ENCODE measurements around the gene TRMT61A. TPM values are rescaled to one million over a fixed set of nuclear protein-coding genes. Genes with fewer than 3 reads are reported as not detected.
"Not testable (repeated sequence)": the region's sequence is repeated elsewhere in the genome, so short reads cannot be mapped to it uniquely, and the experiment has no call there.

The TRMT61A gene
- total and polyA plus RNA-seq, 2 of the 13 experiments (the other 11 are each of a cell fraction or from before 2014, with no cell fraction given) = 6.5 to 13.6 TPM

DNA sequence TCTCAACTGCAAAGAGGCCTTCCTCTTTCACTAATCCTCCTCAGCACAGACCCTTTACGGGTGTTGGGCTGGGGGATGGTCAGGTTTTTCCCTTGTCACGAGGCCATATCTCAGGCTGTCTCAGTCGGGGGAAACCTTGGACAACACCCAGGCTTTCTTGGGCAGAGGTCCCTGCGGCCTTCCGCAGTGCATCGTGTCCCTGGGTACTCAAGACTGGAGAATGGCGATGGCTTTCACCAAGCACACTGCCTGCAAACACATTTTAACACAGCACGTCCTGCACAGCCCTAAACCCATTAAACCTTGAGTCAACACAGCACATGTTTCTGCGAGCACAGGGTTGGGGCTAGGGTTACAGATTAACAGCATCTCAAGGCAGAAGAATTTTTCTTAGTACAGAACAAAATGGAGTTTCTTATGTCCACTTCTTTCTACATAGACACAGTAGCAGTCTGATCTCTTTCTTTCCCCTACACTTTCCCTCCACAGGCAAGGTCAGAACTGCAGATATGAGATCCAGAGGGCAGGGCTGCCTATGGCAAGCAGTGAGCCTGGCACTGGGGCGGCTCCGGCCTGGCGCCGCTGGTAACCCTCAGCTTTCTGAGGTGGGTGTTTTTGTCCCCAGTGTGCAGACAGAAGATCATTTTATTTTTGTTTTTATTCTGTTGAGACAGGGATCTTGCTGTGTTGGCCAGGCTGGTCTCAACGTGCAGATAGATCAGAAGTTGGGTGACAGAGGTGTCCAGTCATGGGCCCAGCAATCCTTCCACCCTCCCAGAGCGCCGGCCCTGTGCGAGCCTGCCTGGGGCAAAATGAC, 3.4 kb upstream of the TRMT61A start:
- H4K20me1 ChIP-seq (ENCODE audit: insufficient read depth, low read length); H3K36me3 ChIP-seq (replicated peaks in 1 of 2; ENCODE audit: control insufficient read depth in 1 of 2, insufficient read depth in 2 of 2, low read length in 2 of 2); CTCF ChIA-PET (ENCODE audit: low intra/inter-chr PET ratio, low total read pairs); DNase-seq (ENCODE audit: low spot score); H2AFZ ChIP-seq (ENCODE audit: low read length); H3K9me3 ChIP-seq (ENCODE audit: low read length); BruUV-seq (replicated peaks); H3K27me3 ChIP-seq (ENCODE audit: control insufficient read depth in 1 of 2, insufficient read depth in 2 of 2, low read length in 2 of 2); in situ Hi-C loops (cut with HindIII; ENCODE audit: extremely low pct_ligation_motif_present, low pct_unique_long_range_greater_than_20kb); TF ChIP-seq MAZ (IDR thresholded peaks at IDR 0.05; ENCODE audit: borderline replicate concordance, low read depth, low read length): not testable (repeated sequence)
- intact Hi-C loops (cut with micrococcal nuclease; ENCODE audit: unreplicated experiment) = loop anchor here (2.0 kb wide), 1 partner anchor 17 kb away; no protein-coding TSS in a partner anchor
- H3K79me2 ChIP-seq (ENCODE audit: insufficient read depth, low read length) = peaks cover 28% of the 10 kb centered on the region
- ATAC-seq = peak; percentile 41
- POLR2A ChIA-PET = interaction anchor here (1.1 to 1.4 kb wide), 2 partner anchors 10 to 354 kb away, joined by 3 to 4 read pairs; no protein-coding TSS in a partner anchor
- H3K27ac ChIP-seq (ENCODE audit: extremely low read length, insufficient read depth, low read length) = peak overlapping the region; percentile 89
- peak; percentile 62 for FAIRE-seq
- peaks cover 65% of the 10 kb centered on the region for H3K4me1 ChIP-seq (ENCODE audit: insufficient read depth, low read length)
- H3K9ac ChIP-seq (ENCODE audit: insufficient read depth, low read depth, low read length) = peak overlapping the region; percentile 53
- peak overlapping the region; percentile 2 to 51 (median 43); a peak in 5 of 6 replicates for H3K4me3 ChIP-seq (replicated peaks in 1 of 3; ENCODE audit: insufficient read depth in 1 of 3, low read depth in 2 of 3, low read length in 3 of 3)
- 15% methylated on average over 14 of the region's 17 CpGs for WGBS (ENCODE audit: low lambda C conversion rate)
- peak overlapping the region; percentile 78 for H3K4me2 ChIP-seq (ENCODE audit: low read depth, low read length)
- TF ChIP-seq HOXA3 (CRISPR knock-in tag; IDR thresholded peaks at IDR 0.05) (peak; percentile 70; the same call in 1 of the 2 replicates), HNF4A (CRISPR knock-in tag; IDR thresholded peaks at IDR 0.05) (0 out of 2 replicates have a peak, but pooled peaks have one; percentile 6), ZNF138 (CRISPR knock-in tag; IDR thresholded peaks at IDR 0.05; ENCODE audit: low read depth) (0 out of 2 replicates have a peak, but pooled peaks have one; percentile 48), ZFX (CRISPR knock-in tag; IDR thresholded peaks at IDR 0.05; ENCODE audit: low read depth) (peak; percentile 86), MED1 (CRISPR knock-in tag; IDR thresholded peaks at IDR 0.05) (peak; percentile 75), KDM2A (CRISPR knock-in tag; IDR thresholded peaks at IDR 0.05; ENCODE audit: borderline replicate concordance, low read depth) (peak; percentile 43; the same call in 1 of the 2 replicates), MAZ (CRISPR knock-in tag; IDR thresholded peaks at IDR 0.05; ENCODE audit: low read depth) (peak; percentile 58), KMT2A (CRISPR knock-in tag; IDR thresholded peaks at IDR 0.05) (peak; percentile 43; the same call in 1 of the 2 replicates), POGZ (CRISPR knock-in tag; IDR thresholded peaks at IDR 0.05) (0 out of 2 replicates have a peak, but pooled peaks have one; percentile 17), NCOA2 (CRISPR knock-in tag; IDR thresholded peaks at IDR 0.05) (0 out of 2 replicates have a peak, but pooled peaks have one; percentile 16)
- TF ChIP-seq, protein P1, sequence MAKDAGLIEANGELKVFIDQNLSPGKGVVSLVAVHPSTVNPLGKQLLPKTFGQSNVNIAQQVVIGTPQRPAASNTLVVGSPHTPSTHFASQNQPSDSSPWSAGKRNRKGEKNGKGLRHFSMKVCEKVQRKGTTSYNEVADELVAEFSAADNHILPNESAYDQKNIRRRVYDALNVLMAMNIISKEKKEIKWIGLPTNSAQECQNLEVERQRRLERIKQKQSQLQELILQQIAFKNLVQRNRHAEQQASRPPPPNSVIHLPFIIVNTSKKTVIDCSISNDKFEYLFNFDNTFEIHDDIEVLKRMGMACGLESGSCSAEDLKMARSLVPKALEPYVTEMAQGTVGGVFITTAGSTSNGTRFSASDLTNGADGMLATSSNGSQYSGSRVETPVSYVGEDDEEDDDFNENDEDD (CRISPR knock-in tag; IDR thresholded peaks at IDR 0.05; ENCODE audit: borderline replicate concordance) = peak; percentile 37; the same call in 1 of the 2 replicates
- TF ChIP-seq, protein P2, sequence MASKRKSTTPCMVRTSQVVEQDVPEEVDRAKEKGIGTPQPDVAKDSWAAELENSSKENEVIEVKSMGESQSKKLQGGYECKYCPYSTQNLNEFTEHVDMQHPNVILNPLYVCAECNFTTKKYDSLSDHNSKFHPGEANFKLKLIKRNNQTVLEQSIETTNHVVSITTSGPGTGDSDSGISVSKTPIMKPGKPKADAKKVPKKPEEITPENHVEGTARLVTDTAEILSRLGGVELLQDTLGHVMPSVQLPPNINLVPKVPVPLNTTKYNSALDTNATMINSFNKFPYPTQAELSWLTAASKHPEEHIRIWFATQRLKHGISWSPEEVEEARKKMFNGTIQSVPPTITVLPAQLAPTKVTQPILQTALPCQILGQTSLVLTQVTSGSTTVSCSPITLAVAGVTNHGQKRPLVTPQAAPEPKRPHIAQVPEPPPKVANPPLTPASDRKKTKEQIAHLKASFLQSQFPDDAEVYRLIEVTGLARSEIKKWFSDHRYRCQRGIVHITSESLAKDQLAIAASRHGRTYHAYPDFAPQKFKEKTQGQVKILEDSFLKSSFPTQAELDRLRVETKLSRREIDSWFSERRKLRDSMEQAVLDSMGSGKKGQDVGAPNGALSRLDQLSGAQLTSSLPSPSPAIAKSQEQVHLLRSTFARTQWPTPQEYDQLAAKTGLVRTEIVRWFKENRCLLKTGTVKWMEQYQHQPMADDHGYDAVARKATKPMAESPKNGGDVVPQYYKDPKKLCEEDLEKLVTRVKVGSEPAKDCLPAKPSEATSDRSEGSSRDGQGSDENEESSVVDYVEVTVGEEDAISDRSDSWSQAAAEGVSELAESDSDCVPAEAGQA (IDR thresholded peaks at IDR 0.05; ENCODE audit: low read depth) = not testable (repeated sequence)
- TF ChIP-seq, protein P2 (CRISPR knock-in tag; IDR thresholded peaks at IDR 0.05; ENCODE audit: borderline replicate concordance) = 0 out of 2 replicates have a peak, but pooled peaks have one; percentile 57
